Gastroesophageal sphincter (tissue), 4 donors: Measurements from ENCODE around the gene SNAP47. TPM values are rescaled to one million over a fixed set of nuclear protein-coding genes. Genes with fewer than 3 reads are reported as not detected.

ENCODE experiments used
- ATAC-seq: fragments of 150-250 bp; one replicate; pipeline ENCODE4 v1.9.1; 2016; ENCODE audit warnings: mild to moderate bottlenecking, moderate library complexity
- H3K27ac ChIP-seq, 4 donors: fragments of 200-600 bp; sonication (generic) in 3 of 4; 1 replicate in 3 of 4; 2 replicates in 1 of 4; pipeline ENCODE4 v1.5.1; 2016 to 2019
- H3K27me3 ChIP-seq: fragments of 200-600 bp; sonication (generic); one replicate; pipeline ENCODE4 v1.5.1; 2019
- H3K36me3 ChIP-seq, 2 donors: fragments of 200-600 bp; sonication (generic); one replicate each; pipeline ENCODE4 v1.5.1; 2019; ENCODE audit warnings: control low read depth in 1 of 2
- H3K4me1 ChIP-seq, 3 donors: fragments of 200-600 bp; sonication (generic); 1 replicate in 2 of 3; 2 replicates in 1 of 3; pipeline ENCODE4 v1.5.1; 2016 to 2019; ENCODE audit warnings: control low read depth in 2 of 3
- H3K4me3 ChIP-seq, 2 donors: fragments of 200-600 bp; sonication (generic); one replicate each; pipeline ENCODE4 v1.5.1; 2019; ENCODE audit warnings: mild to moderate bottlenecking in 1 of 2, moderate library complexity in 1 of 2
- H3K9me3 ChIP-seq, 3 donors: fragments of 200-600 bp; sonication (generic); one replicate each; pipeline ENCODE4 v1.5.1; 2017 to 2019; ENCODE audit warnings: control low read depth in 2 of 3
- EP300 ChIP-seq: sonication (generic); formaldehyde crosslinking; IDR thresholded peaks from one replicate; pipeline ENCODE4 v1.6.1; 2017; ENCODE audit warnings: antibody characterized with exemption, mild to moderate bottlenecking
- POLR2A ChIP-seq, 2 donors: fragments of 450-650 bp; IDR thresholded peaks; one replicate each; pipeline ENCODE4 v1.6.1; 2017; ENCODE audit warnings: antibody characterized with exemption in 2 of 2, mild to moderate bottlenecking in 2 of 2, moderate library complexity in 1 of 2
- POLR2AphosphoS5 ChIP-seq: sonication (generic); formaldehyde crosslinking; IDR thresholded peaks from one replicate; pipeline ENCODE4 v1.6.1; 2017; ENCODE audit warnings: antibody characterized with exemption
- WGBS, 2 donors: methylation state at CpG; one replicate each; pipeline ENCODE4 v1.1.5; 2018; ENCODE audit warnings: low coverage in 1 of 2; 5-methylcytosine and 5-hydroxymethylcytosine counted together
- total RNA-seq, 4 donors: library from RNA; depleted of rRNA; stranded (reverse); fragments of >200 nt; gene quantifications; one replicate each; pipeline ENCODE4 v1.1.0, GENCODE V29; 2016
- TF ChIP-seq, protein P1 (sequence below), 4 experiments: fragments of 200-600 bp in 2 of 4; fragments of 450-650 bp in 2 of 4; sonication (generic) in 1 of 4; IDR thresholded peaks; one replicate each; pipeline ENCODE4 v1.5.1; 2017 to 2019; ENCODE audit warnings: antibody characterized with exemption in 4 of 4, mild to moderate bottlenecking in 2 of 4, moderate library complexity in 2 of 4

The SNAP47 gene
- total RNA-seq, 4 donors from 2014 or later: 27.1 to 47.0 (median 35.6) TPM

DNA sequence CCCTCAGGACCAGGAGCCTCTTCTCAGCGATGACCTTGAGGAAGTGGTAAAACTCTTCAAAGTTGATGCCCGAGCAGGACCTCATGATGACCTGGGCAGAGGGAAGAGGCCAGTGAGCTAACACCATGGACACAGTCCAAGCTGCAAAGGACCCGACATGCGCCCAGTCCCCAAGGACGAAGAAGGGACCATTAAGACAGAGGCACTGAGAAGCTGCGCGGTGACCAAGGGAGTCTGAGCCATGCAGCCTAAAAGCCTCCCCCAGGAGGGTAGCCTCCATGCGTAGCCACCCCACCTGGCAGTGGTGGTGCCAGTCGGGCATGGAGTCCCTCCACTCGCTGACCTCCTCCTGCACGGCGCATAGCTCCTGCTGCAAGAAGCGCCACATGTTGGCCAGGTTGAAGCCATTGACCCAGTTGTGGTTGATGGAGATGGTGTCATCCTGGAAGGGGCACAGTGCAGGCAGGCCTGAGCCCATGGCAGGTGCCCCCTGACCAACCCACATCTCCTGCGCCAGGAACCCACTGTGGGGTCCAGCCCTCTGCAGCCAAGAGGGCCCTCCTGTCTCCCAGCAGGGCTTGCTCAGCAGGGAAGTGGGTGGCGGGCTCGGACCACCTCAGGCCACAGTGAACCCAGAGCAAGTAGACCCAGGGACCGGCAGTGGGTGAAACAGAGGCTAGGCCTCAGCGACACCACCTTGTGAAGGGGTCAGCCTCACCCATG, 2.5 kb upstream of the SNAP47 start:
- TF ChIP-seq POLR2AphosphoS5: no peak
- TF ChIP-seq EP300: no peak
- no peak for TF ChIP-seq POLR2A (IDR thresholded peaks at IDR 0.05)
- TF ChIP-seq, protein P1, sequence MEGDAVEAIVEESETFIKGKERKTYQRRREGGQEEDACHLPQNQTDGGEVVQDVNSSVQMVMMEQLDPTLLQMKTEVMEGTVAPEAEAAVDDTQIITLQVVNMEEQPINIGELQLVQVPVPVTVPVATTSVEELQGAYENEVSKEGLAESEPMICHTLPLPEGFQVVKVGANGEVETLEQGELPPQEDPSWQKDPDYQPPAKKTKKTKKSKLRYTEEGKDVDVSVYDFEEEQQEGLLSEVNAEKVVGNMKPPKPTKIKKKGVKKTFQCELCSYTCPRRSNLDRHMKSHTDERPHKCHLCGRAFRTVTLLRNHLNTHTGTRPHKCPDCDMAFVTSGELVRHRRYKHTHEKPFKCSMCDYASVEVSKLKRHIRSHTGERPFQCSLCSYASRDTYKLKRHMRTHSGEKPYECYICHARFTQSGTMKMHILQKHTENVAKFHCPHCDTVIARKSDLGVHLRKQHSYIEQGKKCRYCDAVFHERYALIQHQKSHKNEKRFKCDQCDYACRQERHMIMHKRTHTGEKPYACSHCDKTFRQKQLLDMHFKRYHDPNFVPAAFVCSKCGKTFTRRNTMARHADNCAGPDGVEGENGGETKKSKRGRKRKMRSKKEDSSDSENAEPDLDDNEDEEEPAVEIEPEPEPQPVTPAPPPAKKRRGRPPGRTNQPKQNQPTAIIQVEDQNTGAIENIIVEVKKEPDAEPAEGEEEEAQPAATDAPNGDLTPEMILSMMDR (IDR thresholded peaks at IDR 0.05): no peak
- 70% methylated on average over 2 of the region's 18 CpGs; no CpG with 5 or more reads in 1 of the 2 donors for WGBS, 2 donors

GRCh38 chr1:227733309-227733705, 1.9 kb upstream of the SNAP47 start:
- peaks cover 0 to 69% (median 27%) of the 10 kb centered on the region in 3 donors for H3K4me1 ChIP-seq
- peak overlapping the region in 1 of 2 donors; percentile 74 for H3K4me3 ChIP-seq
- no peaks in the 10 kb centered on the region for H3K9me3 ChIP-seq
- H3K27me3 ChIP-seq: no peaks in the 10 kb centered on the region
- peaks cover 0 to 35% of the 10 kb centered on the region in 2 donors for H3K36me3 ChIP-seq
- ATAC-seq: no peak
- WGBS, 2 donors: 90% methylated on average over 2 of the region's 15 CpGs; no CpG with 5 or more reads in 1 of the 2 donors
- peak overlapping the region in 1 of 4 donors; percentile 90 for H3K27ac ChIP-seq
- no peak for TF ChIP-seq POLR2AphosphoS5
- TF ChIP-seq, protein P1 (IDR thresholded peaks at IDR 0.05): no peak
- TF ChIP-seq POLR2A (IDR thresholded peaks at IDR 0.05): no peak

More for the DNA sequence above, 2.5 kb upstream of the SNAP47 start:
- ATAC-seq: no peak
- Histone ChIP-seq H3K27ac (no peak overlapping the region), H3K4me1 (peaks cover 0 to 74% (median 27%) of the 10 kb centered on the region in 3 donors), H3K36me3 (peaks cover 0 to 32% of the 10 kb centered on the region in 2 donors), H3K27me3 (no peaks in the 10 kb centered on the region), H3K9me3 (no peaks in the 10 kb centered on the region), H3K4me3 (no peak overlapping the region)

GRCh38 chr1:227733751-227734545, 1.3 kb upstream of the SNAP47 start:
- Histone ChIP-seq H3K27me3 (no peaks in the 10 kb centered on the region), H3K27ac (peak overlapping the region in 3 of 4 donors; percentile 90), H3K4me3 (peak overlapping the region; percentile 74 to 86), H3K9me3 (no peaks in the 10 kb centered on the region), H3K4me1 (peaks cover 0 to 68% (median 23%) of the 10 kb centered on the region in 3 donors), H3K36me3 (peaks cover 0 to 35% of the 10 kb centered on the region in 2 donors)
- TF ChIP-seq POLR2A (IDR thresholded peaks at IDR 0.05): no peak
- TF ChIP-seq, protein P1 (IDR thresholded peaks at IDR 0.05): no peak
- TF ChIP-seq POLR2AphosphoS5: no peak
- TF ChIP-seq EP300: no peak
- WGBS, 2 donors: 14 to 20% methylated on average over 3 to 4 of the region's 24 CpGs
- no peak for ATAC-seq

DNA sequence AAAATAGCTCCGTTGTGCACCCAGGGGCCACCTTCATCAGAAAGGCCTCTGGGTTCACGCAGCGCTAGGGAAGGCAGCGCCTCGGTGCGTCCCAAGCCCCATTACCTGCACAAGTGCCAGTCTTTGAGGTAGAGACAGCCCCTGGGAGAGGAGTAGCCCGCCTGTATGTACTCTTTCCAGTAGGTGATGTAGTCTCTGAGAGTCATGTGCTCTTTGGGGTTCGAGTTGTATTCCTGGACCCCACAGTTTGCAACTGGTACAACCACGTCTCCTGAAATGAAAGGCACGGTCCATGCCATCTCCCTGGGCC, 734 bp upstream of the SNAP47 start:
- WGBS, 2 donors: 4 to 5% methylated on average over 8 of the region's 10 CpGs
- ATAC-seq: no peak
- peak overlapping the region; percentile 74 to 86 for H3K4me3 ChIP-seq
- TF ChIP-seq, protein P1 (IDR thresholded peaks at IDR 0.05): no peak
- TF ChIP-seq POLR2A (IDR thresholded peaks at IDR 0.05) (no peak), EP300 (no peak), POLR2AphosphoS5 (no peak)
- H3K27ac ChIP-seq: peak overlapping the region; percentile 60 to 90 (median 90)
- H3K36me3 ChIP-seq: peaks cover 0 to 37% of the 10 kb centered on the region in 2 donors
- H3K9me3 ChIP-seq: no peaks in the 10 kb centered on the region
- no peaks in the 10 kb centered on the region for H3K27me3 ChIP-seq
- H3K4me1 ChIP-seq: peaks cover 0 to 67% (median 21%) of the 10 kb centered on the region in 3 donors
